ENCODE data around the gene CDK5R2.
A peak's percentile ranks its signal among the peaks of the same experiment; 100 is the strongest.

The CDK5R2 gene

DNA sequence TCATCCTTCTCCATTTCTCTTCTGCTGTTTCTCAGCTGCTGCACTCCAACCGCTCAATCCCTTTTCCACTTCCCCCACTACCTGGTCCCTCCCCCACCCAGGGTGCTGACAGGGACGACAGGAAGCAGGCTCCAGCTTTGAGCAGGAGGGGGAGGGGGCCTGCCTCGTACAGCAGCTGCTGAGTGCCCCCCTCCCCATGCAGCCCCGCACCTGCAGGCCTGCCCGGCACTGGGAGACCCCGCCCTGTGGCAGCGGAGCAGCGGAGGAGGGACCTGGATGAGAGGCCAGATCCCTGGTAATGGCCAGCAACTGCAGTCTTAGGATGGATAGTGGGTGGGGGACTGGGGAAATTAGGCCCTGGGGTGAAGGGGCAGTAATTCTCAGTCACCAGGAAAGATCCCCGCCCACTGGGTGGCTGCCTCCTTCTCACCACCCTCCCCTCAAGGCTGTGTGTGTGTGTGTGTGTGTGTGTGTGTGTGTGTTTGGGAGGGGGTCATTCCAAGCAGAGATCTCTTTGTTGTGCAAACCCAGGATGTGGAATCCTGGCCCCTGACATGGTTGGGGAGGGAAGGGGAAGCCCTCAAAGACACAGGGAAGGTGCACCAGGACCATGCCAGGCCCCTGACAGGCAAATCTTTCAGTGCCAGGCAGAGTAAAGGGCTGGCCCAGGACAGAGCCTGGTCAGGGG, 40.6 kb downstream of the CDK5R2 start:
- TF ChIP-seq ARNTL (CRISPR knock-in tag; IDR thresholded peaks at IDR 0.05; ENCODE audit: borderline replicate concordance, low read depth): no peak
- no peak for TF ChIP-seq POU6F1 (CRISPR knock-in tag; IDR thresholded peaks at IDR 0.05; ENCODE audit: borderline replicate concordance, low read depth)
- no peak for TF ChIP-seq PPARA (CRISPR knock-in tag; IDR thresholded peaks at IDR 0.05; ENCODE audit: borderline replicate concordance)
- TF ChIP-seq TCF4 (CRISPR knock-in tag; IDR thresholded peaks at IDR 0.05; ENCODE audit: borderline replicate concordance): peak; percentile 50; the same call in 1 of the 2 replicates
- TF ChIP-seq, protein P1, sequence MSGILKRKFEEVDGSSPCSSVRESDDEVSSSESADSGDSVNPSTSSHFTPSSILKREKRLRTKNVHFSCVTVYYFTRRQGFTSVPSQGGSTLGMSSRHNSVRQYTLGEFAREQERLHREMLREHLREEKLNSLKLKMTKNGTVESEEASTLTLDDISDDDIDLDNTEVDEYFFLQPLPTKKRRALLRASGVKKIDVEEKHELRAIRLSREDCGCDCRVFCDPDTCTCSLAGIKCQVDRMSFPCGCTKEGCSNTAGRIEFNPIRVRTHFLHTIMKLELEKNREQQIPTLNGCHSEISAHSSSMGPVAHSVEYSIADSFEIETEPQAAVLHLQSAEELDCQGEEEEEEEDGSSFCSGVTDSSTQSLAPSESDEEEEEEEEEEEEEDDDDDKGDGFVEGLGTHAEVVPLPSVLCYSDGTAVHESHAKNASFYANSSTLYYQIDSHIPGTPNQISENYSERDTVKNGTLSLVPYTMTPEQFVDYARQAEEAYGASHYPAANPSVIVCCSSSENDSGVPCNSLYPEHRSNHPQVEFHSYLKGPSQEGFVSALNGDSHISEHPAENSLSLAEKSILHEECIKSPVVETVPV (CRISPR knock-in tag; IDR thresholded peaks at IDR 0.05): no peak
- ATAC-seq: no peak

GRCh38 chr2:219000569-219000960, 41.1 kb downstream of the CDK5R2 start:
- no peak for ATAC-seq
- TF ChIP-seq CREB5 (CRISPR knock-in tag; IDR thresholded peaks at IDR 0.05; ENCODE audit: low read depth): no peak
- TF ChIP-seq ZFP30 (CRISPR knock-in tag; IDR thresholded peaks at IDR 0.05): no peak
- TF ChIP-seq, protein P1 (CRISPR knock-in tag; IDR thresholded peaks at IDR 0.05): no peak
- no peak for TF ChIP-seq SNAI2 (CRISPR knock-in tag; IDR thresholded peaks at IDR 0.05)
- no peak for TF ChIP-seq ZNF8 (CRISPR knock-in tag; IDR thresholded peaks at IDR 0.05)
- TF ChIP-seq GLIS3 (CRISPR knock-in tag; IDR thresholded peaks at IDR 0.05): no peak
- no peak for TF ChIP-seq TCF4 (CRISPR knock-in tag; IDR thresholded peaks at IDR 0.05; ENCODE audit: borderline replicate concordance)
- TF ChIP-seq, protein P2, sequence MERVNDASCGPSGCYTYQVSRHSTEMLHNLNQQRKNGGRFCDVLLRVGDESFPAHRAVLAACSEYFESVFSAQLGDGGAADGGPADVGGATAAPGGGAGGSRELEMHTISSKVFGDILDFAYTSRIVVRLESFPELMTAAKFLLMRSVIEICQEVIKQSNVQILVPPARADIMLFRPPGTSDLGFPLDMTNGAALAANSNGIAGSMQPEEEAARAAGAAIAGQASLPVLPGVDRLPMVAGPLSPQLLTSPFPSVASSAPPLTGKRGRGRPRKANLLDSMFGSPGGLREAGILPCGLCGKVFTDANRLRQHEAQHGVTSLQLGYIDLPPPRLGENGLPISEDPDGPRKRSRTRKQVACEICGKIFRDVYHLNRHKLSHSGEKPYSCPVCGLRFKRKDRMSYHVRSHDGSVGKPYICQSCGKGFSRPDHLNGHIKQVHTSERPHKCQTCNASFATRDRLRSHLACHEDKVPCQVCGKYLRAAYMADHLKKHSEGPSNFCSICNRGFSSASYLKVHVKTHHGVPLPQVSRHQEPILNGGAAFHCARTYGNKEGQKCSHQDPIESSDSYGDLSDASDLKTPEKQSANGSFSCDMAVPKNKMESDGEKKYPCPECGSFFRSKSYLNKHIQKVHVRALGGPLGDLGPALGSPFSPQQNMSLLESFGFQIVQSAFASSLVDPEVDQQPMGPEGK (CRISPR knock-in tag; IDR thresholded peaks at IDR 0.05; ENCODE audit: borderline replicate concordance): no peak
- TF ChIP-seq ISL1 (CRISPR knock-in tag; IDR thresholded peaks at IDR 0.05): no peak
- TF ChIP-seq ARNTL (CRISPR knock-in tag; IDR thresholded peaks at IDR 0.05; ENCODE audit: borderline replicate concordance, low read depth): no peak
- no peak for TF ChIP-seq RARB (CRISPR knock-in tag; IDR thresholded peaks at IDR 0.05)

- no peak for ATAC-seq
- TF ChIP-seq ISL1 (CRISPR knock-in tag; IDR thresholded peaks at IDR 0.05) (no peak), ESRRG (CRISPR knock-in tag; IDR thresholded peaks at IDR 0.05) (no peak), ZNF8 (CRISPR knock-in tag; IDR thresholded peaks at IDR 0.05) (no peak), ZFP3 (CRISPR knock-in tag; IDR thresholded peaks at IDR 0.05) (no peak), OSR1 (CRISPR knock-in tag; IDR thresholded peaks at IDR 0.05) (no peak), SNAI2 (CRISPR knock-in tag; IDR thresholded peaks at IDR 0.05) (no peak)
These were observed 41.7 kb downstream of the CDK5R2 start for GRCh38 chr2:219001100-219001576.

DNA sequence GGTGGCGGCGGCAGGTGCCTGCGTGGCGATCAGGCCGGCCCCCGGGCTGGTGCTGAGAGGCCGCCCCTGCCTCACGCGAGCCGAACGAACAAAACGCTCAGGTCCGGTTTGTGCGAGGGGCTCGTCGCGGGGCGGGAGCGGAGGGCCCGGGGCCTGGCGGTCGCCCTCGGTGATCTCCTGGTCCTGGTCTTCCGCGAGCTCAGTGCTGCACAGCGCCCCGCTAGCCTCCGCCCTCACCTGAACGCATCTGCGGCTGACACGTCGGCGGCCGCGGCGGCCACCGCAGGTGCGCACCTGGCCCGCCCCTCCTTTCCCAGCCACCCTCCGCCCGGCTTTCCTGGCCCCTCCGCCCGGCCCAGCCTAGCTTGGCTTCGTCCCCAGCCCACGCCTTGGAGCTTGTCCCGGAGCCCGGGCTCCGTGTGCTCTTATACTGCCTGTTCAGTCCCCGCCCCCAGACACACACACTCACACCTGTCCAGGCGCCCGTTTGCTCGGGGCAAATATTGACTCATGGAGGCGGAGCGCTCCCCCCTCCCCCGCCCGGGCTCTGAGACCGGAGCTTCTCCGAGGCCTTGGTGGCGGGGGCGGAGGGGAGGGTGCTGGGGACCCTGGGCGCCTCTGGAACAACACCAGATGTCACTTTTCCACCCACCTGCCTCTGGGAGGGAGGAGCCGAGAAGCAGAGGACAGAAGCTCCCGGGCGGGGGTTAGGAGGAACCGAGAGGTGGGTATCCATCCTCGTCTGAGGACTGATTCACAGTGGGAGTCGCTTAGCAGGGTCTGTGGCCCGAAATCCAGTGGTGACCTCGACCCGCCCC, 42.3 kb downstream of the CDK5R2 start:
- TF ChIP-seq CSDC2 (CRISPR knock-in tag; IDR thresholded peaks at IDR 0.05) (no peak), CREB5 (CRISPR knock-in tag; IDR thresholded peaks at IDR 0.05; ENCODE audit: low read depth) (no peak), ZC3H10 (CRISPR knock-in tag; IDR thresholded peaks at IDR 0.05) (no peak), ZNF565 (CRISPR knock-in tag; conservative IDR thresholded peaks at IDR 0.05; ENCODE audit: low read depth) (no peak), OSR1 (CRISPR knock-in tag; IDR thresholded peaks at IDR 0.05) (no peak), PPARA (CRISPR knock-in tag; IDR thresholded peaks at IDR 0.05; ENCODE audit: borderline replicate concordance) (no peak), ZNF8 (CRISPR knock-in tag; IDR thresholded peaks at IDR 0.05) (no peak), SNAI2 (CRISPR knock-in tag; IDR thresholded peaks at IDR 0.05) (no peak), ARNTL (CRISPR knock-in tag; IDR thresholded peaks at IDR 0.05; ENCODE audit: borderline replicate concordance, low read depth) (no peak)
- TF ChIP-seq, protein P2 (CRISPR knock-in tag; IDR thresholded peaks at IDR 0.05; ENCODE audit: borderline replicate concordance): no peak

More for the DNA sequence above, 42.3 kb downstream of the CDK5R2 start:
- ATAC-seq: no peak
